ENCODE measurements around the gene ACAP3.

- TF ChIP-seq CTCF (IDR thresholded peaks at IDR 0.05) = peak; percentile 46; the same call in 1 of the 2 replicates
- peak; percentile 25; the same call in 1 of the 2 replicates for TF ChIP-seq POLR2AphosphoS5 (IDR thresholded peaks at IDR 0.05; ENCODE audit: low read depth, low read length)
- no peak for TF ChIP-seq SIN3A (IDR thresholded peaks at IDR 0.05; ENCODE audit: borderline replicate concordance, insufficient read depth, low read depth, low read length)
- TF ChIP-seq TCF7L2 (IDR thresholded peaks at IDR 0.05; ENCODE audit: low read depth, low read length) = no peak
Measured at GRCh38 chr1:1244192-1244811, 63.4 kb downstream of the ACAP3 start.

All from Panc1 (cell line).